Type B pancreatic cell (in vitro differentiated cells): Measurements from ENCODE around the gene CNNM4. TPM values are rescaled to one million over a fixed set of nuclear protein-coding genes. Genes with fewer than 3 reads are reported as not detected.
A peak's percentile ranks its signal among the peaks of the same experiment; 100 is the strongest.
"Not testable (repeated sequence)": the region's sequence is repeated elsewhere in the genome, so short reads cannot be mapped to it uniquely, and the experiment has no call there.

ENCODE experiments used
- DNase-seq: peaks from one replicate; pipeline ENCODE4 v3.0.0; 2021; ENCODE audit warnings: mixed read lengths; ENCODE audit not compliant: unreplicated experiment; ENCODE audit errors: extremely low spot score
- H3K27ac Mint-ChIP-seq: 2 replicates; pipeline ENCODE4 v1.8.0; 2021; ENCODE audit warnings: mild to moderate bottlenecking, mixed read lengths
- H3K27me3 Mint-ChIP-seq: 2 replicates; pipeline ENCODE4 v1.8.0; 2021; ENCODE audit warnings: mixed read lengths
- H3K36me3 Mint-ChIP-seq: 2 replicates; pipeline ENCODE4 v1.8.0; 2021; ENCODE audit warnings: mixed read lengths
- H3K4me1 Mint-ChIP-seq: one replicate; pipeline ENCODE4 v1.8.0; 2021; ENCODE audit warnings: mixed read lengths; ENCODE audit not compliant: unreplicated experiment
- H3K4me3 Mint-ChIP-seq: 2 replicates; pipeline ENCODE4 v1.8.0; 2021; ENCODE audit warnings: mild to moderate bottlenecking, mixed read lengths
- H3K9me3 Mint-ChIP-seq: 2 replicates; pipeline ENCODE4 v1.8.0; 2021; ENCODE audit warnings: mixed read lengths
- CTCF ChIP-seq: fragments of 200-600 bp; sonication (generic); conservative IDR thresholded peaks from 2 replicates; pipeline ENCODE4 v1.5.0; 2021; ENCODE audit warnings: antibody characterized with exemption, mild to moderate bottlenecking
- total RNA-seq: library from RNA; stranded (reverse); gene quantifications from 2 replicates; pipeline ENCODE4 v1.2.1, GENCODE V29; 2021; ENCODE audit warnings: low replicate concordance

CNNM4 gene
- total RNA-seq, 1 donor from 2014 or later: 14.0 TPM

GRCh38 chr2:96787411-96787810 is 26.7 kb downstream of the CNNM4 start:
- Mint-ChIP-seq H3K9me3 (no peaks in the 10 kb centered on the region), H3K4me3 (no peak overlapping the region), H3K36me3 (no peaks in the 10 kb centered on the region), H3K4me1 (no peaks in the 10 kb centered on the region), H3K27me3 (no peaks in the 10 kb centered on the region), H3K27ac (no peak overlapping the region)
- TF ChIP-seq CTCF: no peak
- DNase-seq: no peak

DNA sequence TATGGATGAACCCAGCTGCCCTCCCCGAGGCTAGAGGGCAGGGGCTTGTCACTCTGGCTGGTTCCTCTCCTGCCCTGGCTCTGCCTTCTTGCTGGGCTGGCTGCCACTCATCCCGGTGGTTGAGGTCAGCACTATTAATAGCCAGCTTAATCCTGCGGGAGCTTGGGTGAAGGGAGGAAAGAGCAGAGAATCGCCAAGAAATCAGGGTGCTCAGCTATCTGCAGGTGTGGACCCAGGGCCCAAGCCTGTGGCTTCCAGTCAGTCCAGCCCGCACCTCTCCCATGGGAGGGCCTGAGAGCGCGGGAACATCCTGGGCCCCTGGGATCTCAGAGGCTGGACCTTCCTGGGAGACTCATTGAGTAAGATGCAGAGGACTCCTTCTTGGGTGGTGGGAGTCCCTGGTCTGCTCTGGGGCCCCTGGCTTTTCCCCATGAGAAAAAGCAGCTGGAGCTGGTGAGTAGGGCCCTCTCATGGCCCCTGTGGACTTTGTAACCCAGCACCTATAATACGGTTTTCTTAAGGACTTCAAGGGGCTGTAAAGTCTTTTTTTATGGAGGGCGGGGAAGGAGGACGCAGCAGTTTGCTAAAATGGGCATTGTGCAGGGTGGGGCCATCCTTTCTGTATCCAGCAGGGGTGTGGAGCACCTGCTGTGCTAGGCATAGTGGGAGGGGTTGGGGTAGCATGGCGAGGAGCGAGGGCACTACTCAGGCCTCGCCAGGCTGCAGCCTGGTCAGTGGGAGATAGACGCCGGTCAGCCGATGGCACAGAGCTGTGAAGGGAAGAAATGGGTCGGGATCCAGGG is 27.9 kb downstream of the CNNM4 start:
- no peak overlapping the region for H3K4me3 Mint-ChIP-seq
- no peaks in the 10 kb centered on the region for H3K27me3 Mint-ChIP-seq
- peaks cover 5% of the 10 kb centered on the region for H3K4me1 Mint-ChIP-seq
- no peaks in the 10 kb centered on the region for H3K36me3 Mint-ChIP-seq
- DNase-seq: no peak
- H3K9me3 Mint-ChIP-seq: no peaks in the 10 kb centered on the region
- H3K27ac Mint-ChIP-seq: peak overlapping the region; percentile 60
- TF ChIP-seq CTCF: no peak

DNA sequence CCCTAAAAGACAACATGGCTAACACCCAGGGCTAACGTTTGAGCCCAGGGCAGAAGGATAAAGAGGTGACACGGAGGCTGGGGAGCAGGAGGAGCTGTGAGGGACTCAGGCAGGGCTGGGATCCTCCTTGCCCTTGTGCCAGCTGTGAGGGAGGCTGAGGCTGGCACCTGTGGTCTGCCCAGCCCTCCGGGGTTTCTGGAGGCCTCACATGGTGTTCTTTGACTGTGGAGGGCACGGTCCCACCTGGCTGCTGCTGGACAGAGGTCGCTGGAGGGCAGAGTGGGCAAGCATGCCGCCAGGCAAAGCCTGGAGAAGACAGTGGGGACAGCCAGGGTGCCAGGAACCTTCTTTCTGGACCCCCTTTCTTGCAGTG is 28.5 kb downstream of the CNNM4 start:
- Mint-ChIP-seq H3K27ac (peak overlapping the region; percentile 60), H3K36me3 (no peaks in the 10 kb centered on the region), H3K4me1 (peaks cover 5% of the 10 kb centered on the region), H3K9me3 (no peaks in the 10 kb centered on the region), H3K4me3 (no peak overlapping the region), H3K27me3 (no peaks in the 10 kb centered on the region)
- DNase-seq: no peak
- no peak for TF ChIP-seq CTCF

GRCh38 chr2:96792772-96793749 is 32.4 kb downstream of the CNNM4 start:
- Mint-ChIP-seq H3K4me1 (peaks cover 5% of the 10 kb centered on the region), H3K36me3 (no peaks in the 10 kb centered on the region), H3K9me3 (no peaks in the 10 kb centered on the region), H3K27ac (no peak overlapping the region), H3K27me3 (no peaks in the 10 kb centered on the region), H3K4me3 (no peak overlapping the region)
- TF ChIP-seq CTCF: no peak
- no peak for DNase-seq

DNA sequence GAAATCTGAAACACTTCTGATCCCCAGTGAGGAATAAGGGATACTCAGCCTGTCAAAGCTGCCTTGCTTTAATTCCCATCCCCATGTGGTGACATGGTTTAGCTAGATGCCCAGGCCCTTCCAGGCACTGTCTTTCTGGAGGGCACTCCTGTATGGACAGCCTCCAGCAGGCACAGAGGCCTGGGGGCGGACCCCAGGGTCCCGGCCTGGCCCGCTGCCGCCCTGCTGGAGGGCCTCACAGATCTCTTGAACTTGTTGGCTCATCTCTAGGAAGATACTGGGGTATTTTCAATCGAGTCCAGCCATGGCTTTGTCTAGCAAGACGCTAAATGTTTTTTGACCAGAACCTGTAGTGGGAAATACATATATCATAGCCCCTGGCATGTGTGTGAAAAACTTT is 34.4 kb downstream of the CNNM4 start:
- peaks cover 5% of the 10 kb centered on the region for H3K4me1 Mint-ChIP-seq
- no peaks in the 10 kb centered on the region for H3K9me3 Mint-ChIP-seq
- no peak overlapping the region for H3K4me3 Mint-ChIP-seq
- no peak overlapping the region for H3K27ac Mint-ChIP-seq
- no peak for TF ChIP-seq CTCF
- H3K36me3 Mint-ChIP-seq: no peaks in the 10 kb centered on the region
- DNase-seq: no peak
- no peaks in the 10 kb centered on the region for H3K27me3 Mint-ChIP-seq

- not testable (repeated sequence) for DNase-seq, H3K4me3 Mint-ChIP-seq, H3K27ac Mint-ChIP-seq, H3K36me3 Mint-ChIP-seq, H3K27me3 Mint-ChIP-seq, H3K4me1 Mint-ChIP-seq, H3K9me3 Mint-ChIP-seq
Measured at GRCh38 chr2:96796497-96796896, 35.8 kb downstream of the CNNM4 start.
